ENCODE data around the gene ROBO3. TPM values are rescaled to one million over a fixed set of nuclear protein-coding genes. Genes with fewer than 3 reads are reported as not detected.

ROBO3 gene
- total RNA-seq, 4 donors from 2014 or later = 6.7 to 19.8 (median 10.1) TPM

GRCh38 chr11:124896821-124897391 lies 31.7 kb downstream of the ROBO3 start:
- peaks cover 0 to 20% of the 10 kb centered on the region in 2 donors for H3K4me1 ChIP-seq
- TF ChIP-seq POLR2A (IDR thresholded peaks at IDR 0.05) (no peak), CTCF (IDR thresholded peaks at IDR 0.05) (no peak)
- peak overlapping the region; percentile 63 to 80 (median 67) for H3K27ac ChIP-seq
- H3K9me3 ChIP-seq = no peaks in the 10 kb centered on the region
- no peaks in the 10 kb centered on the region for H3K27me3 ChIP-seq
- peak overlapping the region in 1 of 3 donors; percentile 19 for H3K4me3 ChIP-seq (replicated peaks in 1 of 3)
- no peaks in the 10 kb centered on the region for H3K36me3 ChIP-seq
- 57 to 90% methylated on average over 5 to 9 of the region's 9 CpGs for WGBS, 2 donors
- DNase-seq = no peak
- intact Hi-C loops (cut with DNase I) = no loop called here

- Histone ChIP-seq H3K27ac (peak within 1 kb of the TSS; percentile 63 to 80 (median 67)), H3K4me3 (replicated peaks in 1 of 3) (peak within 1 kb of the TSS in 1 of 3 donors; percentile 19), H3K4me1 (peaks cover 0 to 20% of the 10 kb centered on the region in 2 donors), H3K27me3 (no peaks in the 10 kb centered on the region), H3K36me3 (no peaks in the 10 kb centered on the region), H3K9me3 (no peaks in the 10 kb centered on the region)
- intact Hi-C loops (cut with DNase I) = no loop called here
- TF ChIP-seq CTCF (IDR thresholded peaks at IDR 0.05) = no peak
- peak; percentile 22 to 28 for DNase-seq
- WGBS, 2 donors = 37 to 43% methylated on average over 12 of the region's 12 CpGs
Observed at GRCh38 chr11:124897674-124898262, 32.5 kb downstream of the ROBO3 start, which contains the start of gene ROBO4. TSS of gene ROBO4 (minus strand) at chr11:124897865. CDS start at chr11:124897795, 70 bp downstream.

- 64 to 65% methylated on average over 3 of the region's 3 CpGs for WGBS, 2 donors
- no peaks in the 10 kb centered on the region for H3K9me3 ChIP-seq
- intact Hi-C loops (cut with DNase I) = no loop called here
- peaks cover 0 to 20% of the 10 kb centered on the region in 2 donors for H3K4me1 ChIP-seq
- no peak for DNase-seq
- H3K4me3 ChIP-seq (replicated peaks in 1 of 3) = no peak overlapping the region
- peak overlapping the region; percentile 63 to 80 (median 67) for H3K27ac ChIP-seq
- no peaks in the 10 kb centered on the region for H3K36me3 ChIP-seq
- no peaks in the 10 kb centered on the region for H3K27me3 ChIP-seq
- TF ChIP-seq POLR2A (IDR thresholded peaks at IDR 0.05) = no peak
- no peak for TF ChIP-seq CTCF (IDR thresholded peaks at IDR 0.05)
Observed at GRCh38 chr11:124898263-124898680, 33.0 kb downstream of the ROBO3 start.

- TF ChIP-seq POLR2A (IDR thresholded peaks at IDR 0.05) = no peak
- no peak for TF ChIP-seq CTCF (IDR thresholded peaks at IDR 0.05)
- intact Hi-C loops (cut with DNase I) = no loop called here
- Histone ChIP-seq H3K9me3 (no peaks in the 10 kb centered on the region), H3K27ac (peak overlapping the region; percentile 63 to 80 (median 67)), H3K27me3 (no peaks in the 10 kb centered on the region), H3K36me3 (no peaks in the 10 kb centered on the region), H3K4me1 (peaks cover 0 to 20% of the 10 kb centered on the region in 2 donors), H3K4me3 (replicated peaks in 1 of 3) (no peak overlapping the region)
- 33 to 35% methylated on average over 5 of the region's 5 CpGs for WGBS, 2 donors
- DNase-seq = peak in 1 of 2 donors; percentile 27
Observed at GRCh38 chr11:124898711-124899110, 33.5 kb downstream of the ROBO3 start.

Measured in thyroid gland (tissue), 4 donors.